Pulmonary artery endothelial cell (primary cell): ENCODE measurements around the gene NFATC2. TPM values are rescaled to one million over a fixed set of nuclear protein-coding genes. Genes with fewer than 3 reads are reported as not detected.

ENCODE experiments used
- DNase-seq: peaks from one replicate; pipeline ENCODE4 v3.0.0-alpha.2; 2011; ENCODE audit warnings: low read depth, low spot score
- total RNA-seq: library from RNA; depleted of rRNA; stranded (reverse); fragments of >200 nt; gene quantifications from 2 replicates; pipeline ENCODE4 v1.2.3, GENCODE V29; 2014

The NFATC2 gene
- total RNA-seq, 1 donor from 2014 or later: 1.6 TPM

DNA sequence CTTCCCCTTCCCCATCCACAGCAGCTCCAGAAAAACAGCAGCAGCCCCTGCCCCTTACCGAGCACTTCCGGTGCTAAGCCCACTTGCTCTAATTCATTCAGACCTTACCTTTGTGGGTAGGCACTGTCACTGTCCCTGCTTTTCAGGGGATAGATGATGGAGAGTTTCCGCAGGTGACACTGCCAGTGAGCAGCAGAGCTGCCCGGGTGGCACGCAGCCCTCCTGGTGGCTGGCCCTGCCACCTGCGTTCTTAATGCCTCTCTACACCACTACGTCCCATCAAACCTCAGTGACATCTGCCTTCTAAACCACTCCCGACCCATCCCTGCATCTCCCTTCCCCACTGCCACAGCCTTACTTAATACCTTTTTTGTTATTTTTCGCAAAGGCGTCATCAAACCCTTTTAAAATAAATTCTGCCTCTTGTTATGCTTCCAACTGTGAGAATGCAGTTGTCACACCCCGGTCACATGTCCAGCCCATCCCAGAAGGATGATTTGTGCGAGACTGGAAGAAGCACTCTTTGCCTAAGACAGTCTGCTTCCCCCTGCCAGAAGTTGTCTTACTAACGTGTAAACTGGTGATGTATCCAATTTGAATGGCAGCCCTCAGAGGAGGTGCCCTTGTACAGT lies 89.7 kb downstream of the NFATC2 start:
- DNase-seq: no peak

DNA sequence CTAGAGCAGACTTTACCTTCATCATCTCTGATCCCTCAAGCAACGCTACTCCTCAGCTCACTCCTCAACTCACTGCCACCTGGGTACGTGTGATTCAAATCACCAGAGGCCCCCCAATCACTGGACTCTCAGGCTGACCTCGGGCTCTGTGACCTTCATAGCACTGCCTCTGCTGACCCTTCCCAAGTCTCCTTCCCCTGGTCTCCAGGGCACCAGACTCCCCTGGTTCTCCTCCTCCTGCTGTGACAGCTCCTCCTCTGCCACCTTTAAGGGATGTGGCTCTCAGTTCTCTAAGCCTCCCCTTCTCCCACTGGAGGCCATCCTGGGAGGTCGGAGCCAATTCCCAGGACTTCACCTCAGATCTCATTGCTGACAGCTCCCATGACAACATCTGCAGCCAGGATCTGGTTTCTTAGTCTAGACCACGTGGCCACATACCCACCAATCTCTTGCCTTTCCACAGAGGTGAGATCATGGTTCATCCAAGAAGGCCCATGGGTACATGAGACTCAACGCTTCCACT lies 90.4 kb downstream of the NFATC2 start:
- no peak for DNase-seq

DNA sequence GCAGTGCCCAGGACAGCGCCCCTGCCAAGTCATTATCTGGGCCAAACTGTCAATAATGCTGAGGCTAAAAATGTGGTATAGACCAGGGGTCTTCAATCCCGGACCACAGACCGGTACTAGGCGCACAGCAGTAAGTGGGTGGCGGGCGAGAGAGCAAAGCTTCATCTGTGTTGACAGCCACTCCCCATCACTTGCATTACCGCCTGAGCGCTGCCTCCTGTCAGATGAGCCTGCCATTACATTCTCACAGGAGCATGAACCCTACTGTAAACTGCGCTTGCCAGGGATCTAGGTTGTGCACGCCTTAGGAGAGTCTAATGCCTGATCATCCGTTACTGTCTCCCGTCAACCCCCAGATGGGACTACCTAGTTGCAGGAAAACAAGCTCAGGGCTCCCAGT lies 91.0 kb downstream of the NFATC2 start:
- DNase-seq: no peak

DNA sequence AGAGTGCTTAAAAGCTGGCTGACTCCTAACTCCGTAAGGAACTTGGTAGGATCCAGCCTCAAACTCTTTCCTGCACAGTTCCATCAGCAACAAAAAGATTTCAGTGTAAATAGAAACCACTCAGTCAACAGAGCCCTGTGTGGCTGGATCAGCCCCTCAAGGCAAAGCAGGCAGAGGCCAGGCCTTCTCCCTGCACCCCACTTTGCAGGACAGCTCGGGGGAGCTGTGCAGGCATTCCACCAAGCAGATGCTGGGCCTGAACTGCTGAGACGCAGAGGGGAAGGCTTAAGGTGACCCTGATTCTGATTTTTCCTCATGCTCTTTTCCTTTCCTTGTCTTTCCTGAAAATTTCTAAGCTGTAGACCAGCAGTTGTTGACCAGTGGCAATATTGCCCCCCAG lies 91.5 kb downstream of the NFATC2 start:
- no peak for DNase-seq

DNA sequence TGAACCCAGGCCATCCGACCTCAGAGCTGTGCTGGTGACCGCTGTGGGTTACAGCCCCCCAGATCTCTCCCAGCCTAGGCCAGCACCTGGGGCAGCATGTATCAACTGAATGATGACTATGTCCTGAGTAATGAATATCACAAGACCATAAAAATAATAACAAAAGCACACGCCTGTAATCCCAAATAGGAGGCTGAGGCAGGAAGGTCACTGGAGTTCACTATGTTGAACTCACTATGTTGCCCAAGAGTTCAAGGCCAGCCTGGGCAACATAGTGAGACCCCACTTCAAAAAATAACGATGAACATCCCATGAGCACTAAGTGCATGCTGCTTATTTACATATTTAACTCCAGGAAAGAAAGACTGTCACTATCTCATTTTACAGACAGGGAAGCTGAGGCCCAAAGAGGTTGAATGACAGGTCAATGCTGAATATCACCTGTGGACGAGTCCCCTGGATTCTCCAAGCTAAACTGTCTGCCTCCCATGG lies 92.3 kb downstream of the NFATC2 start:
- DNase-seq: no peak

DNA sequence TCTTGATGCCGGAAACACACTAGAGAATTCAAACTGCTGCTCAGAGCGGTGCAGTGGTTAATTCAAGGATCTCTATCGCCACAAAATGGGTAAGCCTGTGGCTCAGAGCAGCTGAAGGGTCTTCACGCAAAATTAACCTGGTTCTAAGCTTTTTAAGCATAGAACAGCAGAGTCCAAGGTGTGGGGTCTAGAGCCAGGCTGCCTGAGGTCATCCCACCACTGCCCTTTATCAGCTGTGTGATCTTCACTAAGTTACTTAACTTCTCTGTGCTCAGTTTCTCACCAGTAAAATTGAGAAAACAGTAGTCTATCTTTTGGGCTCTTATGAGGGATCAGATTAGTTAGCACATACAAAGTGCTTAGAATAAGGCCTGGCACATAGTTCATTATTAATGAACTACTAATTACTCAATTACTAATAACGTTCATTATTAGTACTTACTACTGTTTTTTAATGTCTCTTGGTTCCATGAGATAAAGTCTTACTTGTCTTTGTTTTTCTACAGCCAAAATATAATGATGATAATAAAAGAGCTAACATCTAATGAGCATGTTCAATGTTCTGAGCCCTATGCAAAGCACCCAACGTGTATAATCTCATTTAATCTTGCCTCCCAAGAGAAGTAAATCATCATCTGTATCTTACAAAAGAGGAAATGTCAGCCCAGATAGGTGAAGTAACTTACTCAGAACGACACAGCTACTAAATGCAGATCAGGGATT lies 92.9 kb downstream of the NFATC2 start:
- no peak for DNase-seq

DNA sequence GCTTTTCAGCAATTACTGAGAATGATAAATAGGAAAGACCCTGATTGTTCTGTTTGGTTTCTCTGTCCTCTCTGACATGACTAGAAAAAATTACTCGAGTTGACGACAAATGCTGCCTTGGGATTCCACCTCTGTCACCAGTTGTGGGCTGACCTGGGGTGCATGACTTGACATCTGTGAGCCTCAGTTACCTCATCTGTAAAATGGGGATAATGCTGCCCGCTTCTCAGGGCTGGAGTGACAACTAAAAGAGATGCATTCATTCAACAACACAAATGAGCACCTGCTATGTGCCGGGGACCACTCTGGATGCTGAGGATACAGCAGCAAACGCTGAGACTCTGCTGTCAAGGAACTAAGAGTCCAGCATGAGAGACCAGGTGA lies 94.8 kb downstream of the NFATC2 start:
- DNase-seq: no peak

DNA sequence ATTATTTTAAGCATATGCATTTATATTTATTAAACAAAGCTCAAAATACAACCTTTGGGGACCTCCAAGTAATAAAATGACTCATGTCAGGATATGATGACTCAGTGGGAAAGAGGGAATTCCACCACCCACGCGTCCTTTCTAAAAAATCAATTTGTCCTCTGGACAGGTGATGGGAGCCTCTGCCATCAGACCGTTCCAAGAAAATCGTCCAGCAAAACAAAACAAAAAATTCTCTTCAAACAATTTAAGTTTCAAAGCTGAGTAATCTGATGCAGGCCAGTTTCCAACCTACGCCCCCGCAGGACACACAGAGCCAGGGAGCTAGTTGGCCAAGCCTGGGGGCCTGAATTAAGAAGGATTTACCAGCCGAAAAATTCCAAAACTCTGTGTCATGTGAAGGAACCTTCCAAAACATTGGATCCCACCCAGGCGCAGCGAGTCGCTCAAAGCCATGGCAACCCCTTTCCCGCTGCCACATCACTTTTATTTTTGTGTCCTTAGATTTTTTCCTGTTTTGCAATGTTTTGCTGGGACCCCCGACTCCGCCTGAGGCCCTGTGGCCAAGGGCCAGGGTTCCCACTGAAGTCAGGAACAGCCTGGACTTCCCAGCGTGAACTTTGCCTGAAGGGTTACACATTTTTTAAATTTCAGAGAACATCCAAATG lies 95.3 kb downstream of the NFATC2 start:
- peak; percentile 85 for DNase-seq

DNA sequence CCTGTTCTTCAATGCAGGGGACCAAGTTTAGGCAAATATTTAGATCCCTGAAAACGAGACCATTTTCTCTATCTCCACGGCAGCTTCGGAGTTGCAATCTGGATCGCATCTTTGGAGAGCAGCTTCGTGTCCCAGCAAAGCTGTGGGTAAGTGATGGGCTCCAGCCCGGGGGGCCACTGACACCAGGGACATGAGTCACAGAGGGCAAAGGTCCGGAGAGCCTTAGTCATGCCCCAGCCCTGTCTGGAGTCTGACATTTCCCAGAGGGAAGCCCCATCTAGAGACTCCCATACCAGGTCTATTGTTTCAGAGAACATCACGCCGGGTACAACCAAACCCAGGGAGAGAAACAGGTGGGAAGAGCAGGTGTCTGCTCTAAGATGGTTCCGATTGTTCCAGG lies 95.9 kb downstream of the NFATC2 start:
- DNase-seq: peak; percentile 64

DNA sequence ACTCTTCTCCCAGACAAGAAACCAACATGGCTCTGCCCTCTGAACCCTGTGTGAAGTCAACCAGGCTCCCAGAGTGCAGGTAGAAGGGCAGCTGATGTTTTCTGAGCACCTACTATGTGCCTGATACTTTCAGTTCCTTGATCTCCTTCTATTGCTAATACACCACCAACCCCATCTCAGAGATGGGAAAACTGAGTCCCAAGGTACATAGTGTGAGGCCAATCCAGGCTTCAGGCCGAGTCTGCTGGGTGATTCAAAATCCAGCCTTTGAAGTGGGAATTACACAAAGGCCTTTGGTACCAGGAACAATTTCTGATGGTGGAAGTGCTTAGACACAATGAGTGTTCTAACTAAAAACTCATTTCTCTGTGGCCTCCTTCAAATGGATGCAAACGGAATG lies 96.3 kb downstream of the NFATC2 start:
- DNase-seq: no peak

DNA sequence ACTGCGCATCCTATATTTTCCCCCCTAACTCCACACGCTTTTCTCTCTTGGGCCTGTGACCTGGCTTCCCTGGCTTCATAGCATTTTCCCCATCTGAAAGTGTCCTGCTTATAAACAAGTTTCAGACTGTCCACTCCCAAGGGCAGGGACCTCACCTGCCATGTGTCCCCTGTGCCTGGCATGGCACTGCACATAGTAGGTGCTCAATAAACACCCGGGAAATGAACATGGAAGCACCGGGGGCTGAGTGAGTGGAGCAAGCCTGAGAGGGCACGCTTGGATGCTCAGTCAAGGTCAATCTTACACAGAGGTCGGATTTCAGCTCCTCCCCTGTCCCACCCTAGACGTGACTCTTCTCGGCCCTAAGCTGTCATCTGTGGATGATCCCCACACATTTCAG lies 96.9 kb downstream of the NFATC2 start:
- DNase-seq: no peak

DNA sequence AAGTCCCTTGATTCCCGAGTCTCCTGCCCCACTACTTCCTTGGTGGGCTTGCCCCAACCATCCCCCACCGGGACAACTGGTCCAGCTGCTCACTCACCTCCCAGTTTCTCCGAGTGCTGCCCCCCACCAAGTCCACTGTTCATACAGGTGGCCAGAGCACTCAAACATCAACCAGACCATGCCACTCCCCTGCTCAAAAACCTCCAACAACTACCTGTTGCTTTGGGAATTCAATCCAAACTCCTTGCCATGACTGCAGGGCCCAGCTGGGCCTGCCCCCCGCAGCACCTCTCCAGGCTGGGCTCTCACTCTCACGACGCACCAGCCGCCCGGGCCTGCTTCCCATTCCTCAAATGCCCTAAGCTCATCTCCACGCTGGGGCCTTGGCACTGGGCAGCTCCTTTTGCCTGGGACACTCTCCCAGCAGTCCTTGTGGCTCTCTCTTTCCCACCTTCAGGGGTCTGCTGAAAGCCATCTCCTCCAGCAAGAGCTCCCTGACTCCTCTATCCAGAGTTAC lies 97.5 kb downstream of the NFATC2 start:
- DNase-seq: no peak

DNA sequence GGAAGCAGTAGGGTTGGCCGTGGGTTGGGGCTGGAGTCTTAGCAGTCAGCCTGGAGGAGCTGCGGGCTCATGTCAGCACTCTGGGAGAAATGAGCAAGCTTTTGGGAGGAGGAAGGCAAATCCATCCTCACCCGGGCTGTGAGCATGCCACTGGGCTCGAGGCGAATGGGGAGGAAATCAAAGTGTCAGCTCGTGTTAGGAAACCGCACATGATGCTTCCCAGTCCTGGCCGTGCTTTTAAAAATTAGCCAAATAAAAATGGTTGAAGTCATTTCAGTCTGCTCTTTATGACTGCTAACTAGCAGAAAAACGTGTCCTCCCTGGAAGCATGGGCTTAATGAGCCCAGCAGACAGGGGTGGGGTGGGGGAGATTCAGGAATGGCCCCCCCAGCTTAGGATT lies 98.1 kb downstream of the NFATC2 start:
- no peak for DNase-seq

DNA sequence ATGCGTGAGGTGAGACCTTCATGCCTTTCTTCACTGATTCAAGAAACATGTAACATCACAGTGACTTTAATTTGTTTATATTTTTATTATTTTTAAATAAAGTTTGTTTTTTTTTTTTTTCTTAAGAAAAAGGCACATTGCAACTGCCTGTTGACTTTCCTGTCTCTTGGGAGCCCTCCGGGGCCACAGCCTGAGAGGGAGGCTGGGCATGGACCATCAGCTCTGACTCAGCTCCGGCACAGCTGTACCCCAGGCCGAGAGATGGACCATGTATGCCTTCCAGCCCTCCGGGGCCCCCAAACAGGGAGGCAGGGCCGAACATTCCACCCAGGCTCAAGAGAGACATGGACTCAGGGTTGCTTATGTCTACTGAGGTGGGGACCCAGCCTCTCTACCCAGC lies 99.9 kb downstream of the NFATC2 start:
- DNase-seq: no peak

DNA sequence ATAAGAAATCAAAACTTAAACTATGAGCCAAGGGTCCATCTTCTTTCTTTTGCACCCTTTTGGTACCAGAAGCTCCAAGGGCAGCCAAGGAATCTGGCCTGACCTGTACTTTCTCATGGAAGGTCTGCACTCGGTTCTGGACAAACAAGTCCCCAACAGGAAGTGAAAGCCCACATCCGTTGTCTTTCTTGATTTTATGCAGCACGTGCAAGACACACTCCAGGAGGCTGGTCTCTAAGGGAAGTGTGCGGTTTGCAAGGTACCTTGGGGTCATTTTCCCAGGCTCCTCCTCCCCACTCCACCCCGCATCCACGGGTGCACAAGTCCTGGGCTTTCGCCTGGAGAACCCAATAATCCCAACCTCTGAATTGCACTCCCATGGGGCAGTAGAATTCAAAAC lies 101.9 kb downstream of the NFATC2 start:
- no peak for DNase-seq

DNA sequence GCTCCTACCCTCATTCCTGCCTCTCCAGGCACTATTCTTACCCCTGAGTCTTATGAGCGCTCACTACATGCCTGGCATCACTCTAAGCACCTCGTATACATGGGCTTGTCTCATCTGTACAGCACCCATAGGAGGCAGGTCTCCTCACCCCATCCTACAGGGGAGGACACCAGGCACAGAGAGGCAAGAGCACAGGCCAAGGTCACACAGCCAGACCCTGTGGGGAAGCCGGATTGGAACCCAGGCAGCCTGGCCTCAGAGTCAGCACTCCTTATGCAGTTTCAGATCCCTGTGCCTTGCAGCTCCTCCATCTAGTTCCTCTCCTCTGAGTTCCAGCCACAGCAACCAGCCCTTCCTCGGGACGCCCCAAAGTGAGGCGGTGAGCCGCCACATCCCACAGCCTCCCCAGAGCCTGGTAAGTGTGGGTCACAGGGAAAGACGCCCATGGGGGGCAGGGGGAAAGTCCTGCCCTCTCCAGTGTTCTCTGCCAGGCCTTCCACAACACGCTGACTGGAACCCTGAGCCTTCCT lies 103.3 kb downstream of the NFATC2 start:
- no peak for DNase-seq

DNA sequence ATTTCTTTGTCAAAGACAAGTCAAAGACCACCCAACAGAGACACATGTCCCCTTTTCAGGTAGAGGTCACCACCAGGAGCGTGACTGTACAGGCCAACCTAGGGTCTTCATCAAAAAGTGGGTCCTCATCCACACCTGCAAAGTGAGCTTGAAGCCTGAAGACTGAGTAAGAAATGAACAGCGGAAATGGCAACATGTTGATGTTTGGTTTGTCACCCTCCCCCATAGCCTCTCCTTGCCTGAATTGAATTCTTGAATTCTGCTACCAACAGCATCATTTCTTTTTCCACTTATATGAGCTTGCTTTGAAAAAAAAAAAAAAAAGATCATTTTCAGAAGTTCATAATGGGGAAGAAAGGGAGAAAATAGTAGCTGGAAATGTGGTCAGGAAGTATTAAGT lies 104.4 kb downstream of the NFATC2 start:
- DNase-seq: no peak

DNA sequence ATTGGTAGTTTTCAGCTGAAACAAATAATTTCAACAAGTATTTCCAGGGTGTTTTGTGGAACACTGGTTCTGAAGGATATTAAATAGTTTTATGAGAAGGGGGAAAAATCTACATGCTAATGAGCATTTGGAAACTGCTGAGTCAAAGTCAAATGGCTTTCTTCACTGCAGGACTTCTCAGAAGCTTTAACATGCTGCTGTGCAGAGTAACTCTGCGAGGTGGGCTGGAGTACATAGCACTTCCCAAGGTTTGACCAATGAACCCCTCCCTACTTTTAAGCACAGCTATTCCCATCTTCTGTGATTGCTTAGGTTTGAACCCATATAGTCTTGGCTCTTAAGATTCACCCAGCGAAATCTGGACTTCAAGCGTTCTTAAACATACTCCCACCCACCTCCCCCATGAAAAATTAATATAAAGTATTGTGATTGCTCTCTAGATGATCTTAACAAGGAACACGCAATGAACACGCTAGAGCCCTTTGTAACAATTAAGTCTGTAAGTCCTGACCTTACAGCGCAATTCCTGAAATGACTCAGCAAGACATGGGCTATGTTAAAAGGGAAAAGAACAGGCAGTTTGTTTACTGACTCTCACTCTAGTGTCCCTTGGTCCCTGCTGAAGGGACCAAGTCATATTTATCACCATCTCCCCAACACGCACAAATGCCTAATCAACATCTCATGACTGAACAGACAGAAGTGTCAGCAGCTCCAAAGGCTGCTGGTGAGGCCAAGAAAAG lies 105.2 kb downstream of the NFATC2 start:
- no peak for DNase-seq

DNA sequence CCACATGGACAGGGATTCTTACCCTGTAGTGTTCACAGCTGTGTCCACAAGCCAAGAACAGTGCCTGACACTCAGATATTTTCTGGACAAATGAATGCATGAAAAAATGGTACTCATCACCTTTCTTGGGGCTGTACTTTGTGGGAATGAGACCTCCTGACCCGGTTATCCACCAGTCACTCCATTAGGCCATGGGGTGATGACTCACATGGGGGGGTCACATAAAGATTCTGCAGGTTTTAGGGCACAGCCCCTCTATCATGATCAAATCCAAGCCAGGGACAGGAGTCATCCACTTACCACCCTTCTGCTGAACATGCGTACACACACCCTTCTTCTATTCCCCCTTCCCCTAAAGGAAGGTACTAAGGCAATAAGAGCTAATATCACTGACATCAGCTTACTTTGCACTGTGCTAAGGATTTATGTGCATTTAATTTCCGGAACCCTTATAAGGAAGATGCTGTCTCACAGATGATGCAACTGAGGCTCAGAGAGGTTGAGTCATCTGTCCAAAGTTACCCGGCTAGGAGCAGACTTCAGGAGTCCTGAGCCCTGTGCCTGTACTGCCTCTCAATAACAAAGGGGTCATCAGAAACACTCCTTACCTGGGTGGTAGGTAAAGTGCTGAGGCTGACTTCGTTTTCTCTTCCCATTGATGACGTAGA lies 107.8 kb downstream of the NFATC2 start:
- DNase-seq: no peak

DNA sequence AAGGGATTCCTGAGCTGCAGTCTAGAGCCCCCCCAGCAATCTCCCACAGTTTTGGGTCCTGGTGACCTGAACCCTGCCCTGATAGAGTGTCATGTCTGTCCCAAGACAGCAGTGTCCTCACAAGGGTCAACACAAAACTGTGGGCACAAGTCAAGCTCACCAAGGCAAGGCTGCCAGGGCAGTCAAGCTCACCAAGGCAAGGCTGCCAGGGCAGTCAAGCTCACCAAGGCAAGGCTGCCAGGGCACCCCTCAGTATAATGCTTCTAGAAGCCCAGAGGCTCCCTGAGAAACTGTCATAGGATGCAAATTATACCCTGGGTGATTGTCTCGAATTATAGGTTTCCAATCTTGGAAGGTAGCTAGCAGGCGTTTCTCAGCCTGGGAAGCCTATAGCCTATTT lies 108.5 kb downstream of the NFATC2 start:
- DNase-seq: no peak

DNA sequence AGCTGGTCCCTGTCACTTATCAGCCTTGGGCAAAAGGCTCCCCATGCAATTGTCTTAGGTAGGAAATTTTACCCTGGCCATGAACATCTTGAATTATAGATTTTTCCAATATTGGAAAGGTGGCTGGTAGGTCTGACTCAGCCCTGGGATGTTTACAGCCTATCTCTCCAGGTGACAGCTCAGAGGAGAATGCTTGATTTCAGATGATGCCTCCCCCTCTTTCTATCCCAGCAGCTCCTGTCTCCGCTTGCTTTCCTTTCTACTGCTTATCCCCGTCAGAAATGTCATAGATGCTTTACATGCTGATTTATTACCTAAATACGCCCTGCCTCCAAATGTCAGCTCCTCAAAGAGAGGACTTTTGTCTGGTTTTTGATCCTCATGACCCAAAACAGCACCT lies 109.6 kb downstream of the NFATC2 start:
- no peak for DNase-seq
